OCI-LY7 (cell line): ENCODE measurements around the gene ARHGEF16. TPM values are rescaled to one million over a fixed set of nuclear protein-coding genes. Genes with fewer than 3 reads are reported as not detected.

Experiments used
- BruUV-seq: library from RNA; stranded (reverse); fragments of 400-500 nt; replicated peaks from 2 replicates; lab custom pipeline; 2021; lab: Mats Ljungman, UMichigan
- CTCF ChIA-PET: fragments of 300-600 bp; sonication (Branson Sonifier 250); formaldehyde crosslinking; loops from one replicate; lab custom pipeline; 2022; ENCODE audit warnings: antibody characterized with exemption; ENCODE audit not compliant: unreplicated experiment; lab: Charles Lee
- POLR2A ChIA-PET: fragments of 300-600 bp; sonication (Branson Sonifier 250); formaldehyde crosslinking; loops from one replicate; lab custom pipeline; 2022; ENCODE audit warnings: antibody characterized with exemption; lab: Charles Lee
- DNase-seq: peaks from one replicate; pipeline ENCODE4 v3.0.0-alpha.2; 2015; ENCODE audit warnings: low spot score
- H2AFZ ChIP-seq: fragments of 200-600 bp; sonication (generic), shearing (Covaris generic); 2 replicates; pipeline ENCODE4 v1.6.1; 2014; ENCODE audit warnings: mild to moderate bottlenecking, antibody characterized with exemption, low read length, moderate library complexity
- H3K27ac ChIP-seq: fragments of 200-600 bp; sonication (generic); 2 replicates; pipeline ENCODE4 v1.5.1; 2014; ENCODE audit warnings: mixed run types, low read depth, mild to moderate bottlenecking, moderate library complexity, low read length, inconsistent platforms; ENCODE audit not compliant: poor library complexity, severe bottlenecking
- H3K36me3 ChIP-seq: fragments of 200-600 bp; sonication (generic); 2 replicates; pipeline ENCODE4 v1.6.1; 2014; ENCODE audit warnings: mild to moderate bottlenecking, antibody characterized with exemption, low read length, moderate library complexity, mixed read lengths; ENCODE audit not compliant: insufficient read depth
- H3K4me1 ChIP-seq: fragments of 200-600 bp; sonication (generic); 2 replicates; pipeline ENCODE4 v1.5.1; 2014; ENCODE audit warnings: mild to moderate bottlenecking, low read length; ENCODE audit not compliant: insufficient read depth, poor library complexity, severe bottlenecking
- H3K4me2 ChIP-seq: fragments of 200-600 bp; sonication (generic); 2 replicates; pipeline ENCODE4 v1.6.1; 2014; ENCODE audit warnings: mild to moderate bottlenecking, low read length
- H3K4me3 ChIP-seq: fragments of 200-600 bp; sonication (generic); 2 replicates; pipeline ENCODE4 v1.5.1; 2014; ENCODE audit warnings: mild to moderate bottlenecking, low read depth, low read length; ENCODE audit not compliant: poor library complexity, severe bottlenecking
- H3K79me2 ChIP-seq: fragments of 200-600 bp; sonication (generic); 2 replicates; pipeline ENCODE4 v1.6.1; 2016; ENCODE audit warnings: low read depth, mild to moderate bottlenecking, low read length, moderate library complexity, mixed read lengths; ENCODE audit not compliant: insufficient read depth
- H3K9me2 ChIP-seq: fragments of 200-600 bp; sonication (generic); 2 replicates; pipeline ENCODE4 v1.6.1; 2016; ENCODE audit warnings: mild to moderate bottlenecking, low read length, mixed read lengths; ENCODE audit not compliant: insufficient read depth
- H3K9me3 ChIP-seq: fragments of 200-600 bp; sonication (generic); 2 replicates; pipeline ENCODE4 v1.6.1; 2014; ENCODE audit warnings: mild to moderate bottlenecking, mixed run types, low read length, mixed read lengths
- H4K20me1 ChIP-seq: fragments of 200-600 bp; sonication (generic); 2 replicates; pipeline ENCODE4 v1.6.1; 2014; ENCODE audit warnings: mild to moderate bottlenecking, antibody characterized with exemption, low read length, moderate library complexity, mixed read lengths; ENCODE audit not compliant: insufficient read depth
- EZH2phosphoT487 ChIP-seq: fragments of 200-600 bp; sonication (generic); IDR thresholded peaks from 2 replicates; pipeline ENCODE4 v1.6.1; 2018; ENCODE audit warnings: low read depth, borderline replicate concordance, mild to moderate bottlenecking, mixed run types, antibody characterized with exemption, low read length, moderate library complexity, mixed read lengths
- intact Hi-C: fragments of 100-400 bp; cut with micrococcal nuclease; formaldehyde crosslinking; loops from one replicate; pipeline ENCODE4 v1.10.0; 2022; ENCODE audit not compliant: unreplicated experiment
- total RNA-seq, 2 experiments: library from RNA; depleted of rRNA in 1 of 2; stranded (reverse); fragments of >200 nt in 1 of 2; shearing (Covaris generic) in 1 of 2; gene quantifications; 2 replicates each; pipeline ENCODE4 v1.2.3, GENCODE V29; 2014 to 2022
- TF ChIP-seq, protein P1 (sequence below): fragments of 200-600 bp; sonication (generic); conservative IDR thresholded peaks from 2 replicates; pipeline ENCODE4 v1.5.1; 2014; ENCODE audit warnings: mild to moderate bottlenecking, antibody characterized with exemption, low read length, moderate library complexity, mixed read lengths

Gene ARHGEF16
- total RNA-seq, 2 experiments from 2014 or later = not detected

DNA sequence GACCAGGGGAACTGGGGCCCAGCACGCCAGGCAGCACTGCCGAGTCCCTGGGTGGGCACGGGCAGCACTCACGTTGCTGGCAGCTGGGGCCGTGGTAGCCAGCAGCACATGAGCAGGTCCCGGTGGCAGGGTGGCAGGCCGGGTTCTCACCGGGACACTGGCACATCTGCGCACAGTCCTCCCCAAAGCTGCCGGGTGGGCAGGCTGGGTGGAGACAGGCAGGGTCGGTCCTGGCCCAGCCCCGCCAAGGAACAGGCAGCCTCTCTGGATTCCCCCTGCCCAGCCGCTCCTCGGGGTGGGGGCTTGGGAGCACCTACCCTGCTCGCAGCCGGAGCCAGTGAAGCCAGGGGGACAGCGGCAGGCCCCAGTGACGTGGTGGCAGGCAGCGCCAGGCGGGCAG, 42.5 kb downstream of the ARHGEF16 start:
- intact Hi-C loops = loop anchor here (10.0 kb wide), 1 partner anchor 68 kb away; no protein-coding TSS in a partner anchor
- BruUV-seq = no TSS peak
- Histone ChIP-seq H4K20me1 (no peaks in the 10 kb centered on the region), H3K36me3 (no peaks in the 10 kb centered on the region), H3K4me3 (no peak overlapping the region), H3K79me2 (no peaks in the 10 kb centered on the region), H3K4me1 (no peaks in the 10 kb centered on the region), H3K27ac (no peak overlapping the region), H3K4me2 (no peak overlapping the region), H3K9me2 (no peaks in the 10 kb centered on the region), H3K9me3 (no peaks in the 10 kb centered on the region), H2AFZ (no peak overlapping the region)
- TF ChIP-seq EZH2phosphoT487 = no peak
- TF ChIP-seq, protein P1, sequence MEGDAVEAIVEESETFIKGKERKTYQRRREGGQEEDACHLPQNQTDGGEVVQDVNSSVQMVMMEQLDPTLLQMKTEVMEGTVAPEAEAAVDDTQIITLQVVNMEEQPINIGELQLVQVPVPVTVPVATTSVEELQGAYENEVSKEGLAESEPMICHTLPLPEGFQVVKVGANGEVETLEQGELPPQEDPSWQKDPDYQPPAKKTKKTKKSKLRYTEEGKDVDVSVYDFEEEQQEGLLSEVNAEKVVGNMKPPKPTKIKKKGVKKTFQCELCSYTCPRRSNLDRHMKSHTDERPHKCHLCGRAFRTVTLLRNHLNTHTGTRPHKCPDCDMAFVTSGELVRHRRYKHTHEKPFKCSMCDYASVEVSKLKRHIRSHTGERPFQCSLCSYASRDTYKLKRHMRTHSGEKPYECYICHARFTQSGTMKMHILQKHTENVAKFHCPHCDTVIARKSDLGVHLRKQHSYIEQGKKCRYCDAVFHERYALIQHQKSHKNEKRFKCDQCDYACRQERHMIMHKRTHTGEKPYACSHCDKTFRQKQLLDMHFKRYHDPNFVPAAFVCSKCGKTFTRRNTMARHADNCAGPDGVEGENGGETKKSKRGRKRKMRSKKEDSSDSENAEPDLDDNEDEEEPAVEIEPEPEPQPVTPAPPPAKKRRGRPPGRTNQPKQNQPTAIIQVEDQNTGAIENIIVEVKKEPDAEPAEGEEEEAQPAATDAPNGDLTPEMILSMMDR = no peak
- CTCF ChIA-PET = no interaction called here
- POLR2A ChIA-PET = no interaction called here
- no peak for DNase-seq

DNA sequence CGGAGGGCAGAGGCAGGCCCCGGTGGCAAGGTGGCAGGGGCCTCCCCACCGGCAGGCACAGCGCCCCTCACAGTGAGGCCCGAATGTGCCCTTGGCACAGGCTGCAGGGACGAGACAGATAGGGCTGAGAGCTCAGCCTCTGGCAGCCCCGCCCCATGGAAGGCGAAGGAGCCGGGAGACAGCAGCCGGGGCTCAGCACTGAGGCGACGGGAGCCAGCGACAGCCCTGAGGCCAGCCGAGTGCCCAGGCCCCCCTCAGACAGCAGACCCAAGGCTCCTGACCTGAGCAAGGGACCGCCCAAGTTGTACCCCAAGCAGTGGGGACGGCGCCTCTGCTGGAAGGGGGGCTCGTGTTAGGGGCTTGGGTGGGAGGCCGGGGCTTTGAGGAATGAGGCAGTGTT, 43.1 kb downstream of the ARHGEF16 start:
- Histone ChIP-seq H3K36me3 (no peaks in the 10 kb centered on the region), H3K79me2 (no peaks in the 10 kb centered on the region), H3K4me2 (no peak overlapping the region), H4K20me1 (no peaks in the 10 kb centered on the region), H3K4me3 (no peak overlapping the region), H3K4me1 (no peaks in the 10 kb centered on the region), H2AFZ (no peak overlapping the region), H3K9me2 (no peaks in the 10 kb centered on the region), H3K27ac (no peak overlapping the region), H3K9me3 (no peaks in the 10 kb centered on the region)
- intact Hi-C loops = loop anchor here (10.0 kb wide), 1 partner anchor 67 kb away; no protein-coding TSS in a partner anchor
- POLR2A ChIA-PET = no interaction called here
- CTCF ChIA-PET = no interaction called here
- no peak for DNase-seq
- BruUV-seq = no TSS peak
- TF ChIP-seq, protein P1 = no peak

DNA sequence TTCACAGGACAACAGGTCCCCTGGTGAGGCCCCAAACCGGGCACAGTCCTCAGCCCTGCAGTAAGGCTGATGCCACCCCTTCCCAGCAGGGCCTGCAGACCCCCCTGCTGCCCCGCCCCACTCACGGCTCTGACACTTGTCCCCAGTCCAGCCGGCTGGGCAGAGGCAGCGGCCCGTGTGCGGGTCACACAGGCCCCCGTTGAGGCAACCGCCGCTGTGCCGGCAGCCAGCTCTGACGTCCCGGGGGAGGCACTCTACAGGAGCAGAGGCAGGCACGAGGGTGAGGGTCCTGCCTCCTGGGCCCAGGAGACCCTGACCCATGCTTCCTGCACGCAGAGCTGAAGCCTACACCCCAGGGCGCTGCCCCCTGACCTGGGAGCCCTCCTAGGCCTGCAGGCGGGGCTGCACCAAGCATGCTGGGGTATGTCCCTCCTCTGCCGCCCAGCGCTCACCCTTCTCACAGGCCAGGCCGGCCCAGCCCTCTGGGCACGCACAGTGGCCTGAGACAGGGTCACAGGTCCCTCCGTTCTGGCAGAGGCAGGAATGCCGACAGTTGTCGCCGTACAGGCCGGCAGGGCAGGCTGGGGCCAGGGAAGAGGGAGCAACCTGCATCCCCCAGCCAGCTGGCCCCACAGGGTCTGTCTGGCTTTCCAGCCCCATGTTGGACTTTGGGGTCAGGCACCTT, 43.9 kb downstream of the ARHGEF16 start:
- POLR2A ChIA-PET = no interaction called here
- H2AFZ ChIP-seq = no peak overlapping the region
- H3K79me2 ChIP-seq = no peaks in the 10 kb centered on the region
- H3K9me2 ChIP-seq = no peaks in the 10 kb centered on the region
- no peaks in the 10 kb centered on the region for H3K4me1 ChIP-seq
- TF ChIP-seq, protein P1 = no peak
- TF ChIP-seq EZH2phosphoT487 = no peak
- no peak overlapping the region for H3K4me3 ChIP-seq
- no peaks in the 10 kb centered on the region for H4K20me1 ChIP-seq
- intact Hi-C loops = loop anchor here (10.0 kb wide), 1 partner anchor 66 kb away; no protein-coding TSS in a partner anchor
- DNase-seq = no peak
- no peak overlapping the region for H3K4me2 ChIP-seq
- BruUV-seq = no TSS peak
- H3K27ac ChIP-seq = no peak overlapping the region
- no peaks in the 10 kb centered on the region for H3K9me3 ChIP-seq
- CTCF ChIA-PET = no interaction called here
- no peaks in the 10 kb centered on the region for H3K36me3 ChIP-seq
